Duodenal mucosa (tissue), 2 donors: ENCODE results near the gene DTNB.

Experiments used
- H3K27ac ChIP-seq: one replicate; pipeline ENCODE4 v1.7.0; 2013; ENCODE audit warnings: low read depth, low read length
- H3K27me3 ChIP-seq, 2 donors: one replicate each; pipeline ENCODE4 v1.7.0; 2013; ENCODE audit warnings: low read length in 2 of 2, control low read depth in 1 of 2; ENCODE audit not compliant: insufficient read depth in 2 of 2, control insufficient read depth in 1 of 2
- H3K36me3 ChIP-seq, 2 donors: one replicate each; pipeline ENCODE4 v1.7.0; 2013; ENCODE audit warnings: low read length in 2 of 2, control low read depth in 1 of 2; ENCODE audit not compliant: insufficient read depth in 2 of 2, control insufficient read depth in 1 of 2
- H3K4me1 ChIP-seq, 2 donors: one replicate each; pipeline ENCODE4 v1.7.0; 2013; ENCODE audit warnings: low read length in 2 of 2, control low read depth in 1 of 2; ENCODE audit not compliant: insufficient read depth in 2 of 2, control insufficient read depth in 1 of 2
- H3K4me3 ChIP-seq, 2 donors: one replicate each; pipeline ENCODE4 v1.7.0; 2013; ENCODE audit warnings: low read length in 2 of 2, low read depth in 1 of 2
- H3K9ac ChIP-seq, 2 donors: one replicate each; pipeline ENCODE4 v1.7.0; 2013; ENCODE audit warnings: low read length in 2 of 2, low read depth in 1 of 2
- H3K9me3 ChIP-seq, 2 donors: one replicate each; pipeline ENCODE4 v1.7.0; 2013; ENCODE audit warnings: low read length in 2 of 2, control low read depth in 1 of 2; ENCODE audit not compliant: control insufficient read depth in 1 of 2

The DTNB gene

DNA sequence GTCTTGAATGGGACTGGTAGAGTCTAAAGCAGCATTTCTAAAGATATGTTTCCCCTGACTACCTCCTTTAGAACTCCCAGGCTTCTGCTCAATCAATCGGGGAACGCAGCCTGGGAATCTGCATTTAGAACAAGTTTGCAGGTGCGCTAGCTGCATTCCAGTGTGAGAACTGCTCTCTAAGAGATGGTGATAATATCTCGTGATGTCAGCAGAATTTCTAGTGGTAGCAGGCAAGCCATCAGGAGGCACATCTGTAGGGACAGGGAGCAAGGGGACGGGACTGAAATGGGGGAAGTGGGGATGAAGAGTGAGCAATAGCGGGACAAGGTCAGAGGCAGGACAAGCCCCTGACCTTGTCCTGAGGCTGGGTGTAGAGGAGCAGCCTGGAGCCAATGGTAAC is 211.4 kb downstream of the DTNB start:
- Histone ChIP-seq H3K4me1 (no peaks in the 10 kb centered on the region), H3K4me3 (no peak overlapping the region), H3K9me3 (no peaks in the 10 kb centered on the region), H3K36me3 (no peaks in the 10 kb centered on the region), H3K27ac (no peak overlapping the region), H3K27me3 (no peaks in the 10 kb centered on the region), H3K9ac (no peak overlapping the region)

DNA sequence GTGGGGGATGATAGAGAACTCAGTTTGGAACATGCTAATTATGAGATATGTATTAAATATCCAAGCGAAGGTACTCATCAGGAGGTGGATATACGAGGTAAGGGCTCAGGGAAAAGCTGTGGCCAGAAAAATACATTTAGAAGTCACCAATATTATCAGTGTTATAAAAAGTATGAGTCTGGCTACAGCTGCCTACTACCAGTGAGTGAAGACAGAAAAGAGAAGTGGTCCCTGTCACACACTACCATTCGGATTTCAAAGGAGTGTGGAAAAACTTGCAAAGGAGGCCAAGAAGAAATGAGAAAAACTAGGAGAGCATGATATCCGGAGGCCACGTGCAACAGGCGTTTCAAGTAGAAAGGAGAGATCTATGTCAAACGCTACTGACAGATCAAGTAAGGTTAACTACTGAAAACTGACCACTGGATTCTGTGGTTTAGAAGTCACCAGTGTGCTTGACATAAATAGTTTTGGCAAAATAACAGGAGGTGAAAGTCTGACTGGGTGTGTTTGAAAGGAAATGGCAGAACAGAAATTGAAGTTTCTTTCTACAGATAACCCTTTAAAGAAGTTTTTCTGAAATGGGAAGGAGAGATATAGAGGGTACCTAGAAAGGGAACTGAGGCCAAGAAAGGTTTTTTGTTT is 213.0 kb downstream of the DTNB start:
- no peaks in the 10 kb centered on the region for H3K4me1 ChIP-seq
- H3K9me3 ChIP-seq = no peaks in the 10 kb centered on the region
- H3K9ac ChIP-seq = no peak overlapping the region
- H3K36me3 ChIP-seq = no peaks in the 10 kb centered on the region
- H3K27ac ChIP-seq = no peak overlapping the region
- H3K4me3 ChIP-seq = no peak overlapping the region
- no peaks in the 10 kb centered on the region for H3K27me3 ChIP-seq

- peaks cover 0 to 7% of the 10 kb centered on the region in 2 donors for H3K4me1 ChIP-seq
- no peak overlapping the region for H3K9ac ChIP-seq
- H3K9me3 ChIP-seq = no peaks in the 10 kb centered on the region
- no peak overlapping the region for H3K27ac ChIP-seq
- no peaks in the 10 kb centered on the region for H3K36me3 ChIP-seq
- H3K4me3 ChIP-seq = no peak overlapping the region
- no peaks in the 10 kb centered on the region for H3K27me3 ChIP-seq
These were observed 218.4 kb downstream of the DTNB start for GRCh38 chr2:25454824-25455611.

GRCh38 chr2:25453199-25453905 is 220.0 kb downstream of the DTNB start:
- no peak overlapping the region for H3K4me3 ChIP-seq
- no peaks in the 10 kb centered on the region for H3K9me3 ChIP-seq
- H3K36me3 ChIP-seq = no peaks in the 10 kb centered on the region
- peaks cover 0 to 7% of the 10 kb centered on the region in 2 donors for H3K4me1 ChIP-seq
- no peaks in the 10 kb centered on the region for H3K27me3 ChIP-seq
- no peak overlapping the region for H3K27ac ChIP-seq
- no peak overlapping the region for H3K9ac ChIP-seq

- no peaks in the 10 kb centered on the region for H3K36me3 ChIP-seq
- H3K4me3 ChIP-seq = no peak overlapping the region
- H3K9me3 ChIP-seq = no peaks in the 10 kb centered on the region
- peaks cover 0 to 7% of the 10 kb centered on the region in 2 donors for H3K4me1 ChIP-seq
- no peak overlapping the region for H3K27ac ChIP-seq
- no peaks in the 10 kb centered on the region for H3K27me3 ChIP-seq
- no peak overlapping the region for H3K9ac ChIP-seq
These were observed 224.6 kb downstream of the DTNB start for GRCh38 chr2:25448808-25449207.

- no peaks in the 10 kb centered on the region for H3K27me3 ChIP-seq
- H3K9me3 ChIP-seq = no peaks in the 10 kb centered on the region
- H3K4me1 ChIP-seq = no peaks in the 10 kb centered on the region
- H3K27ac ChIP-seq = no peak overlapping the region
- H3K9ac ChIP-seq = no peak overlapping the region
- no peaks in the 10 kb centered on the region for H3K36me3 ChIP-seq
- H3K4me3 ChIP-seq = no peak overlapping the region
These were observed 226.4 kb downstream of the DTNB start for GRCh38 chr2:25447018-25447417.

DNA sequence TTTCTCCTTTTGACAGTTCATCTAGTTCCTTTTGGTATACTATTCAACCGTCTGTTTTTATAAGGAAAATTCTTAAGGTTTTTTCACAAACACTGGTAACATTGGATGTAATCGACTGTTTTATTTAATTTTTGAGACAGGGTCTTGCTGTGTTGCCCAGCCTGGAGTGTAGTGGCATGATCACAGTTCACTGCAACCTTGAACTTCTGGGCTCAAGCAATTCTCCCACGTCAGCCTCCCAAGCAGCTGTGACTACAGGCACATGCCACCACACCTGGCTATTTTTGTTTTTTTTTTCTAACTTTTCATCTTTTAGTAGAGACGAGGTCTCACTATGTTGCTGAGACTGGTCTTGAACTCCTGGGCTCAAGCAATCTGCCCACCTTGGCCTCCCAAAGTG is 227.3 kb downstream of the DTNB start:
- Histone ChIP-seq H3K4me3 (no peak overlapping the region), H3K27ac (no peak overlapping the region), H3K36me3 (no peaks in the 10 kb centered on the region), H3K9ac (no peak overlapping the region), H3K4me1 (no peaks in the 10 kb centered on the region), H3K27me3 (no peaks in the 10 kb centered on the region), H3K9me3 (no peaks in the 10 kb centered on the region)

DNA sequence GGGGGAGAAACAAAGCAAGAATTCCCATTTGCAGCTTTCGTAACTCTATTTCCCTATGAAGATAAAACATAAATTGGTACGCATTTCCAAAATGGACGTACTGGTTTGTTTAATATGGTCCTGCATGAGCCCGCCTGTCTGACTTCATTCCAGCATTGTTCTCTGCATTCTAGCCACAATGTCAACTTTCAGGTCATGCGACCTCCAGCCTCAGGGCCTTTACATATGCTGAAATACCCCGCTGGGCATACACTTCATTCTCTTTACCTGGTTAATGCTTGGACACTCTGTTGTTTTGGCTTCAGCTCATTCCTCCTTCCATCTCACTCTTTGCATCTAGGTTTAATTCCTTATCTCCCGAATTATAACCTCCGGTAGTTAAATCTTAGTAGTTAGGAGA is 227.9 kb downstream of the DTNB start:
- Histone ChIP-seq H3K36me3 (no peaks in the 10 kb centered on the region), H3K27me3 (no peaks in the 10 kb centered on the region), H3K4me3 (no peak overlapping the region), H3K4me1 (no peaks in the 10 kb centered on the region), H3K27ac (no peak overlapping the region), H3K9ac (no peak overlapping the region), H3K9me3 (no peaks in the 10 kb centered on the region)

- Histone ChIP-seq H3K9ac (no peak overlapping the region), H3K9me3 (no peaks in the 10 kb centered on the region), H3K4me1 (no peaks in the 10 kb centered on the region), H3K27ac (no peak overlapping the region), H3K27me3 (no peaks in the 10 kb centered on the region), H3K36me3 (no peaks in the 10 kb centered on the region), H3K4me3 (no peak overlapping the region)
These were observed 228.6 kb downstream of the DTNB start for GRCh38 chr2:25444608-25445270.

DNA sequence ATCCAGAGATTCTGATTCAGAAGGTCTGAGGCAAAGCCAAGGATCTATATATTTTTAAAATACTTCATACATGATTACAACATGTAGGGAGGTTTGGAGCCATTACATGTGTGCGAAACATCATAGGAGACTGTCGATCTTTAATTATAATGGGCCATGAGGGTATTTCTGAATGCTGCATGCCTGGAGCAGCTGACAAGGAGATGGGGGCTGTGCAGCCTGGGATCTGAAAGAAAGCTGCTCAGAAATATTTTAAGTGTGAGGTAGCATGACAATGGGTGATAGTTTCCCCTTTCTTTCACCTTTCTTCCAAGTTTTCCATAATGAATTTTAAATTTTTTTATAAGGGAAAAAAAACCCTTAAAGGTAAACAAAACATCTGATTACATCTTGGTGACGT is 229.6 kb downstream of the DTNB start:
- H3K9ac ChIP-seq = no peak overlapping the region
- H3K27me3 ChIP-seq = no peaks in the 10 kb centered on the region
- H3K27ac ChIP-seq = no peak overlapping the region
- no peak overlapping the region for H3K4me3 ChIP-seq
- no peaks in the 10 kb centered on the region for H3K9me3 ChIP-seq
- H3K36me3 ChIP-seq = no peaks in the 10 kb centered on the region
- H3K4me1 ChIP-seq = no peaks in the 10 kb centered on the region
